Glutamatergic neuron (in vitro differentiated cells): ENCODE data around the gene ARHGAP6. TPM values are rescaled to one million over a fixed set of nuclear protein-coding genes. Genes with fewer than 3 reads are reported as not detected.

Experiments
- DNase-seq: peaks from one replicate; pipeline ENCODE4 v3.0.0; 2022
- H3K27ac Mint-ChIP-seq: one replicate; pipeline ENCODE4 v1.8.0; 2020; ENCODE audit warnings: mild to moderate bottlenecking, mixed read lengths, inconsistent platforms; ENCODE audit not compliant: unreplicated experiment
- H3K27me3 Mint-ChIP-seq: one replicate; pipeline ENCODE4 v1.8.0; 2020; ENCODE audit warnings: mild to moderate bottlenecking, moderate library complexity, mixed read lengths, inconsistent platforms; ENCODE audit not compliant: unreplicated experiment
- H3K36me3 Mint-ChIP-seq: one replicate; pipeline ENCODE4 v1.8.0; 2020; ENCODE audit warnings: mild to moderate bottlenecking, mixed read lengths, inconsistent platforms; ENCODE audit not compliant: unreplicated experiment
- H3K4me1 Mint-ChIP-seq: one replicate; pipeline ENCODE4 v1.8.0; 2020; ENCODE audit warnings: mild to moderate bottlenecking, low read depth, mixed read lengths, inconsistent platforms; ENCODE audit not compliant: unreplicated experiment
- H3K4me3 Mint-ChIP-seq: one replicate; pipeline ENCODE4 v1.8.0; 2020; ENCODE audit warnings: mild to moderate bottlenecking, mixed read lengths, inconsistent platforms; ENCODE audit not compliant: unreplicated experiment
- H3K9me3 Mint-ChIP-seq: one replicate; pipeline ENCODE4 v1.8.0; 2020; ENCODE audit warnings: mild to moderate bottlenecking, moderate library complexity, mixed read lengths, inconsistent platforms; ENCODE audit not compliant: unreplicated experiment
- total RNA-seq: library from RNA; stranded (reverse); fragmentation: NEBNext Ultra II Directional; extraction: Animal tissue kit (Norgen Biotek cat#: 25700); gene quantifications from one replicate; pipeline ENCODE4 v1.2.1, GENCODE V29; 2021; ENCODE audit not compliant: unreplicated experiment
- TF ChIP-seq, protein P1 (sequence below): fragments of 200-600 bp; sonication (generic); IDR thresholded peaks from one replicate; pipeline ENCODE4 v1.5.0; 2021; ENCODE audit not compliant: partially characterized antibody, unreplicated experiment

The ARHGAP6 gene
- total RNA-seq, 1 donor from 2014 or later = 3.6 TPM

GRCh38 chrX:11464836-11465463, 200.8 kb downstream of the ARHGAP6 start:
- H3K27me3 Mint-ChIP-seq = no peaks in the 10 kb centered on the region
- no peak overlapping the region for H3K4me3 Mint-ChIP-seq
- no peak overlapping the region for H3K27ac Mint-ChIP-seq
- DNase-seq = no peak
- TF ChIP-seq, protein P1, sequence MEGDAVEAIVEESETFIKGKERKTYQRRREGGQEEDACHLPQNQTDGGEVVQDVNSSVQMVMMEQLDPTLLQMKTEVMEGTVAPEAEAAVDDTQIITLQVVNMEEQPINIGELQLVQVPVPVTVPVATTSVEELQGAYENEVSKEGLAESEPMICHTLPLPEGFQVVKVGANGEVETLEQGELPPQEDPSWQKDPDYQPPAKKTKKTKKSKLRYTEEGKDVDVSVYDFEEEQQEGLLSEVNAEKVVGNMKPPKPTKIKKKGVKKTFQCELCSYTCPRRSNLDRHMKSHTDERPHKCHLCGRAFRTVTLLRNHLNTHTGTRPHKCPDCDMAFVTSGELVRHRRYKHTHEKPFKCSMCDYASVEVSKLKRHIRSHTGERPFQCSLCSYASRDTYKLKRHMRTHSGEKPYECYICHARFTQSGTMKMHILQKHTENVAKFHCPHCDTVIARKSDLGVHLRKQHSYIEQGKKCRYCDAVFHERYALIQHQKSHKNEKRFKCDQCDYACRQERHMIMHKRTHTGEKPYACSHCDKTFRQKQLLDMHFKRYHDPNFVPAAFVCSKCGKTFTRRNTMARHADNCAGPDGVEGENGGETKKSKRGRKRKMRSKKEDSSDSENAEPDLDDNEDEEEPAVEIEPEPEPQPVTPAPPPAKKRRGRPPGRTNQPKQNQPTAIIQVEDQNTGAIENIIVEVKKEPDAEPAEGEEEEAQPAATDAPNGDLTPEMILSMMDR = no peak
- H3K9me3 Mint-ChIP-seq = no peaks in the 10 kb centered on the region
- no peaks in the 10 kb centered on the region for H3K4me1 Mint-ChIP-seq
- no peaks in the 10 kb centered on the region for H3K36me3 Mint-ChIP-seq

GRCh38 chrX:11464380-11464779, 201.3 kb downstream of the ARHGAP6 start:
- TF ChIP-seq, protein P1 = no peak
- H3K9me3 Mint-ChIP-seq = no peaks in the 10 kb centered on the region
- H3K4me3 Mint-ChIP-seq = no peak overlapping the region
- no peaks in the 10 kb centered on the region for H3K36me3 Mint-ChIP-seq
- H3K4me1 Mint-ChIP-seq = no peaks in the 10 kb centered on the region
- DNase-seq = no peak
- no peak overlapping the region for H3K27ac Mint-ChIP-seq
- no peaks in the 10 kb centered on the region for H3K27me3 Mint-ChIP-seq

- Mint-ChIP-seq H3K4me3 (no peak overlapping the region), H3K4me1 (no peaks in the 10 kb centered on the region), H3K36me3 (no peaks in the 10 kb centered on the region), H3K27me3 (no peaks in the 10 kb centered on the region), H3K27ac (no peak overlapping the region), H3K9me3 (no peaks in the 10 kb centered on the region)
- TF ChIP-seq, protein P1 = no peak
- no peak for DNase-seq
Measured at GRCh38 chrX:11462648-11463047, 203.1 kb downstream of the ARHGAP6 start.

DNA sequence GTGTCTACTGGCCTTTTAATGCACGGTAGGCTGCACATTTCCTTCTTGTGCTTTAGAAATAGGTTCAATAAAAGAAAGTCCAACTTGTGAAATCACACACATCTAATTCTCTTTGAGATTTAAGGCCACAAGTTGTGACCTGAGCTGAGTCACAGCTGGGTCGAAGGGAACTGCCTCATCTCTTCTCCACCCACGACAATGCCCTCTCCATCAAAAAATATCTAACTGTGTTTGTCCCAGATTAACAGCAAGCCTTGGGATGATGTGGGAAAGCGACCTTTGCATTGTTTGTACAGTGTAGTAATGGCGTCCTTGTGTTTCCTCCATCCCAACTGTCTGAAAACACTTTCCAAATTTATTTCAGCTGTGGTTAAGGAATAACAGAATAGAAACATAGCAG, 203.6 kb downstream of the ARHGAP6 start:
- Mint-ChIP-seq H3K4me1 (no peaks in the 10 kb centered on the region), H3K4me3 (no peak overlapping the region), H3K27ac (no peak overlapping the region), H3K27me3 (no peaks in the 10 kb centered on the region), H3K9me3 (no peaks in the 10 kb centered on the region), H3K36me3 (no peaks in the 10 kb centered on the region)
- TF ChIP-seq, protein P1 = no peak
- DNase-seq = no peak

DNA sequence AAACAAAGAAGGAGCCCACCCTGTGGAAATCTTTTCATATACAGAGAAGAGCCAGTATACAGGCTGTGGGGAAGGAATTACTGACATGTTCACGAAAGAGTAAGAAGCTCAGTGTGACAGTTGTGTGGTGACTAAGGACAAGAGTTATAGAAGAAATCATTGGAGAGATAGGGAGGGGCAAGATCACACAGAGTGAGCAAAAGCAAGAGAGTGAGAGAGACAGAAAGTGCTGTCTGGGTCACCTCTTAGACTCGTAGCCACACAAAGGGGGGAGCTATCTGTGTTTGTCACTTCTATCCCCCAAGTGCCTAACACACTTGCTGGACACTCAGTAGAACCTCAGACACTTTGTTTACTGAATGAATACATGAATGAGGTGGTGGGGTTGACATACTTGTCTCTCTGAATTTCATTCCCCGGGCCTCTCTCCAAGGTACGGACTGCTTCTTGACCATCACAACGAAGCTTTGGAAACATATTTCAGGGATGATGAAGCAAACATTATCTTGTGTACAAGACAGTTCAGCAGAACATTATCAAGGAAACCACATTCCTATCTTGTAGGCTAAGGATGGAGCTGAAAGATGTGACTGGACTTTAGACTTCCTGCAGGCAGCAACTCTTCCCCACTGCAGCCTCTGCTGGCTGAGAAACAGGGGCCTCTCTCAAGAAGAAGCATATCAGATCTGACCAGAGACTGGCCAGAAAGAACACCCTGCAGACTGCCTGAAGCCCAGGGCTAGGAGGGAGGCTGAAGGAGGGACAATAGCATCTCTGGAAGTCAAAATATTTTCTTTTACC, 204.3 kb downstream of the ARHGAP6 start:
- H3K27ac Mint-ChIP-seq = no peak overlapping the region
- TF ChIP-seq, protein P1 = no peak
- H3K4me3 Mint-ChIP-seq = no peak overlapping the region
- no peaks in the 10 kb centered on the region for H3K27me3 Mint-ChIP-seq
- no peak for DNase-seq
- H3K36me3 Mint-ChIP-seq = no peaks in the 10 kb centered on the region
- H3K4me1 Mint-ChIP-seq = no peaks in the 10 kb centered on the region
- H3K9me3 Mint-ChIP-seq = no peaks in the 10 kb centered on the region
